Pancreas (tissue), 10 donors: ENCODE data around the gene ROR1. TPM values are rescaled to one million over a fixed set of nuclear protein-coding genes. Genes with fewer than 3 reads are reported as not detected.

Source experiments
- ATAC-seq, 4 donors: fragments of 200-7000 bp; cut with Tn5 transposase; one replicate each; pipeline versions ENCODE4 v1.8.0 to v1.9.1; 2020; ENCODE audit warnings: mild to moderate bottlenecking in 4 of 4, moderate library complexity in 4 of 4
- DNase-seq, 6 donors: peaks; one replicate each; pipeline ENCODE4 v3.0.0-alpha.2; 2020
- FAIRE-seq: peaks from 2 replicates; lab custom pipeline; 2012; peaks lifted over from hg19 to GRCh38; lab: Jason Lieb, UNC
- H3K27ac ChIP-seq, 4 donors: fragments of 200-600 bp; sonication (generic); 1 replicate in 3 of 4; 2 replicates in 1 of 4; pipeline versions ENCODE4 v1.5.0 to v1.8.0; 2020
- H3K27me3 ChIP-seq, 4 donors: fragments of 200-600 bp; one replicate each; pipeline ENCODE4 v1.8.0; 2021
- H3K36me3 ChIP-seq, 3 donors: fragments of 200-600 bp; sonication (generic) in 1 of 3; one replicate each; pipeline versions ENCODE4 v1.5.0 to v1.8.0; 2020 to 2021
- H3K4me1 ChIP-seq, 3 donors: fragments of 200-600 bp; one replicate each; pipeline ENCODE4 v1.8.0; 2021
- H3K4me3 ChIP-seq, 4 donors: fragments of 200-600 bp; sonication (generic) in 2 of 4; one replicate each; pipeline versions ENCODE4 v1.5.0 to v1.8.0; 2020 to 2021
- H3K9me3 ChIP-seq, 4 donors: fragments of 200-600 bp; one replicate each; pipeline ENCODE4 v1.8.0; 2021
- CTCF ChIP-seq, 4 donors: fragments of 200-600 bp; sonication (generic) in 3 of 4; IDR thresholded peaks; one replicate each; pipeline versions ENCODE4 v1.5.0 to v1.8.0; 2021; ENCODE audit warnings: antibody characterized with exemption in 4 of 4
- WGBS, 2 donors: extraction: QIAGEN DNeasy Blood & Tissue Kit; methylation state at CpG; one replicate each; pipeline ENCODE4 v1.1.7; 2013; 5-methylcytosine and 5-hydroxymethylcytosine counted together
- intact Hi-C, 3 donors: fragments of 100-400 bp; cut with DNase I; formaldehyde crosslinking; loops; one replicate each; pipeline versions ENCODE4 v1.11.1 to v1.14.2; 2022
- polyA plus RNA-seq, 2 donors: library from polyadenylated mRNA; stranded (reverse); fragments of 200-250 nt; gene quantifications; one replicate each; pipeline ENCODE4 v1.2.3, GENCODE V29; 2013
- total RNA-seq, 6 donors: library from RNA; stranded (reverse); fragmentation: NEBNext Ultra II Directional in 4 of 6; extraction: Animal tissue kit (Norgen Biotek cat#: 25700) in 4 of 6; gene quantifications; one replicate each; pipeline versions ENCODE4 v1.2.1 to v1.2.4, GENCODE V29; 2021 to 2023
- donor health status: healthy with polysubstance abuse.
- donor health status: DM: no; HTN: no; CAD: no; lungs with moderate emphysema.
- donor health status: DM: no; HTN: no; CAD: no.
- donor health status: control.
- donor health status: control.
- donor health status: Bipolar disorder and iron deficiency.
- donor health status: DM: yes; HTN: yes; CAD: no.
- donor health status: DM: no; HTN: no; CAD: no.
- donor health status: DM: no; HTN: no; CAD: no.
- donor health status: DM: yes; HTN: yes; CAD: no.

Gene ROR1
- total and polyA plus RNA-seq, 8 donors: 1.3 to 18.5 (median 7.3) TPM

GRCh38 chr1:63917571-63918417 lies 144.0 kb downstream of the ROR1 start:
- TF ChIP-seq CTCF (IDR thresholded peaks at IDR 0.05): no peak
- ATAC-seq (no peak), DNase-seq (no peak), FAIRE-seq (no peak)
- no peaks in the 10 kb centered on the region for H3K36me3 ChIP-seq
- peaks cover 58 to 81% (median 63%) of the 10 kb centered on the region in 3 donors for H3K4me1 ChIP-seq
- H3K27ac ChIP-seq: peak overlapping the region; percentile 33 to 70 (median 61)
- H3K9me3 ChIP-seq: no peaks in the 10 kb centered on the region
- H3K4me3 ChIP-seq: no peak overlapping the region
- intact Hi-C loops: no loop called here
- WGBS, 2 donors: 81 to 87% methylated on average over 13 of the region's 13 CpGs
- H3K27me3 ChIP-seq: no peaks in the 10 kb centered on the region

DNA sequence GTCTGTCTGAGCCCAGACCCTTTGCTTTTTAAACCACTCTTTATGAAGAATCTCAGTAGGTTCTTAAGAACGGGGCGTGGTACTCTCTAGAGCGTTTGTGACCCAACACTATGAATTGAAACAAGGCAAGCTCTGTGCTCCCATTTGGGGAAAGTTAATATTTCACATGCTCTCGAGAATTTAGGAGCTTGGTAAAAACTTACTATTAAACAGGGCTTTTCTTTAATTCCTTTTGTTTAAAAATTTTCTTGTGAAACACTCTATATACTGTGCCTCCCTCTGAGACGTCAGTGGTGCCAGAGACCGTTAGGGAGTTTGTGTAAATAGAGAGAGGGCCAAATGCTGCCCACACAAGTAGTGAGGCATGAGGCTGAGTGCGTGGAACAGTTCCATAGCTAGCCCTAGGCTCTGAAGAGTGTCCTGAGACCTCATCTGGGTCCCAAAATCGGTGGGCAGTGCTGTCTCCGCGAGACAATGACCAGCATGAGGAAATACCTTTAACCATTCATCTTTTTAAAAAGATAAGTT lies 144.7 kb downstream of the ROR1 start:
- DNase-seq (no peak), FAIRE-seq (no peak), ATAC-seq (no peak)
- Histone ChIP-seq H3K27me3 (no peaks in the 10 kb centered on the region), H3K4me3 (no peak overlapping the region), H3K36me3 (no peaks in the 10 kb centered on the region), H3K9me3 (no peaks in the 10 kb centered on the region), H3K27ac (peak overlapping the region; percentile 33 to 70 (median 61)), H3K4me1 (peaks cover 58 to 81% (median 63%) of the 10 kb centered on the region in 3 donors)
- intact Hi-C loops: no loop called here
- WGBS, 2 donors: 52 to 57% methylated on average over 10 of the region's 10 CpGs
- no peak for TF ChIP-seq CTCF (IDR thresholded peaks at IDR 0.05)

DNA sequence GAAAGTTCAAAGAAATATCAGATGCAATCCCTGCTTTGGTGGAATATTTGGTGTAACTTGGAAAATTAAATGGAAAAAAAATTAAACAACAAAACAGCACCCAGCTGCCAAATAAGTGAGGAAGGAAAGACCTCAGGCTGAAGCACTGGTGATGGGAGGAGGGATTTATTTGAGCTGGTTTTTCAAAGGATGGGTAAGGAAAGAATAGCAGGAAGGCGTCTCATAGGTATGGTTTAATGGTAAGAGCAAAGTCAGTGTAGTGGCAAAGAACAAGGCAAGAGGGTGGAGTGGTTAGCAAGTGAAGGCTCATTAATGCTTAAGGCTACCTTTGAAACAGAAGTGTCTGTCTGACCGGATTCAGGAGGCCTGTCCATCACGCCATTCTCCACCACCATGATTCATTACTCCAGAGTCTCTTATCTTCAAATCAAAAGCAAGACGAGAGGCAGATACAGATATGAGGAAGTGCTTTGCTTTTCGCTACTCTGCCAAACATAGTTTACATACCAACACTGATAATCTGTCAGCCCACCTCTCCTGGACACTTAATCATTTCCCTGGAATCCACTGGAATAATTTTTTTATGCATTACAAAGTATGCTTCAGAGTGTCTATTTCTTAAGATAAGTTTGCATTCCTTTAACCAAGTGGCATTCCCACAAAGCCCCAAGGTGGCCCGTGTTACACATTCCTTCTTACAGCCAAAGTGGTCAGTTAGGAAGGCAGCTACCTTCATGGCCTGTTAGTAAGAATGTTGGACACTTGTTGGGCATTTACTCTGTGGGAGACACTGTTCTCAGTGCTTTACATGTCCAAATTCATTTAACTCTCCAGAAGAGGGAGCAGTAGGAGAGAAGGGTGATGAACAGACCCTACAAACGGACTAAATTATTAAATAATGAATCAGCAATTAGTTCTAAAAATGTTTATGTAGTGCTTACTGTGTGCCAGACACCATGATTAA lies 146.6 kb downstream of the ROR1 start:
- DNase-seq (peak in 1 of 6 donors; percentile 25), ATAC-seq (peak in 3 of 4 donors; percentile 12 to 19 (median 13)), FAIRE-seq (no peak)
- Histone ChIP-seq H3K4me3 (no peak overlapping the region), H3K27ac (peak overlapping the region in 3 of 4 donors; percentile 3 to 50 (median 21)), H3K27me3 (no peaks in the 10 kb centered on the region), H3K9me3 (no peaks in the 10 kb centered on the region), H3K4me1 (peaks cover 46 to 70% (median 53%) of the 10 kb centered on the region in 3 donors), H3K36me3 (no peaks in the 10 kb centered on the region)
- TF ChIP-seq CTCF (IDR thresholded peaks at IDR 0.05): no peak
- intact Hi-C loops: no loop called here
- 59% methylated on average over 7 of the region's 7 CpGs for WGBS, 2 donors

GRCh38 chr1:63921359-63921758 lies 147.5 kb downstream of the ROR1 start:
- no peak overlapping the region for H3K4me3 ChIP-seq

More at GRCh38 chr1:63921359-63921758, 147.5 kb downstream of the ROR1 start:
- peak overlapping the region; percentile 3 to 50 (median 15) for H3K27ac ChIP-seq
- TF ChIP-seq CTCF (IDR thresholded peaks at IDR 0.05): no peak
- peaks cover 36 to 61% (median 44%) of the 10 kb centered on the region in 3 donors for H3K4me1 ChIP-seq
- no peaks in the 10 kb centered on the region for H3K9me3 ChIP-seq
- no peaks in the 10 kb centered on the region for H3K36me3 ChIP-seq
- FAIRE-seq (no peak), DNase-seq (no peak), ATAC-seq (no peak)
- WGBS, 2 donors: 70 to 80% methylated on average over 5 of the region's 5 CpGs
- intact Hi-C loops: no loop called here
- H3K27me3 ChIP-seq: no peaks in the 10 kb centered on the region
